Dendritic cell treated with granulocyte-macrophage colony-stimulating factor and Interleukin-4, amounts not matched to agents 40 ng/mL and 50 ng/mL, for 4 days (primary cell): ENCODE measurements around the gene GJB1.

Experiments used
- H3K27ac Mint-ChIP-seq: one replicate; pipeline ENCODE4 v1.8.0; 2022; ENCODE audit warnings: mild to moderate bottlenecking, mixed read lengths
- H3K27me3 Mint-ChIP-seq: one replicate; pipeline ENCODE4 v1.8.0; 2022; ENCODE audit warnings: mild to moderate bottlenecking, mixed read lengths
- H3K36me3 Mint-ChIP-seq: one replicate; pipeline ENCODE4 v1.8.0; 2022; ENCODE audit warnings: low read depth, mixed read lengths
- H3K4me1 Mint-ChIP-seq: one replicate; pipeline ENCODE4 v1.8.0; 2022; ENCODE audit warnings: low read depth, mixed read lengths
- H3K4me3 Mint-ChIP-seq: one replicate; pipeline ENCODE4 v1.8.0; 2022; ENCODE audit warnings: mild to moderate bottlenecking, moderate library complexity, mixed read lengths
- H3K9me3 Mint-ChIP-seq: one replicate; pipeline ENCODE4 v1.8.0; 2022; ENCODE audit warnings: mixed read lengths
- intact Hi-C: fragments of 100-400 bp; cut with micrococcal nuclease; formaldehyde crosslinking; loops from one replicate; pipeline ENCODE4 v1.15.0; 2022

GJB1 gene

DNA sequence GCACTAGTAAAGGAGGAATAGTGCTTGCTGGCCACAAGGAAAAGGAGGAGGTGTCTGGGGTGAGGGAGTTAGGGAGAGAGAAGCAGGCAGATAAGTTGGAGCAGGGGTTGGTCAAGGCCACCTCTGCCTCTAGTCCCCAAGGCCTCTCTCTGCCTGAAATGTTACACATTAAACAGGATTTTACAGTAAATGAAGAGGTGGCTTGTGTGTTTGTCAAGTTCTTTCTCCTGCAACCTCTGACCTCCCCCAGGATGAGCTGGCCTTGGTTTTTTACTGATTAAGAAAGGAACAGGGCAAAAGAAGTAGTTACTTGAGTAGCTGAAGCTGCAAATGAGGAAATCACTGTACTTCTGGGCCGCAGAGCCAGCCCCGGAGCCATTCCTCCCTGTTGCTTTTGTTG is 2.0 kb downstream of the GJB1 start:
- H3K36me3 Mint-ChIP-seq = no peaks in the 10 kb centered on the region
- no peaks in the 10 kb centered on the region for H3K27me3 Mint-ChIP-seq
- no peaks in the 10 kb centered on the region for H3K9me3 Mint-ChIP-seq
- intact Hi-C loops = no loop called here
- H3K4me3 Mint-ChIP-seq = no peak overlapping the region
- peaks cover 31% of the 10 kb centered on the region for H3K4me1 Mint-ChIP-seq
- H3K27ac Mint-ChIP-seq = peak overlapping the region; percentile 58

DNA sequence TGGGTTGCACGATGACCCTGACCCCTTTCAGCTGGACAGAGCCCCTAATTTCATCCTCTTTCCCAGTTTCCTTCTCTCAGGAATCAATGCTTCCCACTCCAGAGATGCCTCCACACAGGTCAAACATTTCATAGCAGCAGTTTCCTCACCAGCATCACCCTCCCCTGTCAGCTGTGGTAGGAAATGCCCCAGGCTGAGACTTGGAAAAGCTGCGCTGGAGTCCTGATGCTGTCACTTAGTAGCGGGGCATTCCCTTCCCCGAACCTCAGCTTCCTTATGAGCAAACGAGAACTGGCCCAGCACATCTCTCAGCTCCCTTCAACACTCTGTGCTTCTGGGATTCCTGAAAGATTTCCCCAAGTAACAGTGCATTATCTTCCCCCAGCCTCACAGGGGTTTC is 2.7 kb downstream of the GJB1 start:
- Mint-ChIP-seq H3K4me1 (peaks cover 35% of the 10 kb centered on the region), H3K27ac (peak overlapping the region; percentile 58), H3K4me3 (no peak overlapping the region), H3K27me3 (no peaks in the 10 kb centered on the region), H3K9me3 (no peaks in the 10 kb centered on the region), H3K36me3 (no peaks in the 10 kb centered on the region)
- intact Hi-C loops = no loop called here

DNA sequence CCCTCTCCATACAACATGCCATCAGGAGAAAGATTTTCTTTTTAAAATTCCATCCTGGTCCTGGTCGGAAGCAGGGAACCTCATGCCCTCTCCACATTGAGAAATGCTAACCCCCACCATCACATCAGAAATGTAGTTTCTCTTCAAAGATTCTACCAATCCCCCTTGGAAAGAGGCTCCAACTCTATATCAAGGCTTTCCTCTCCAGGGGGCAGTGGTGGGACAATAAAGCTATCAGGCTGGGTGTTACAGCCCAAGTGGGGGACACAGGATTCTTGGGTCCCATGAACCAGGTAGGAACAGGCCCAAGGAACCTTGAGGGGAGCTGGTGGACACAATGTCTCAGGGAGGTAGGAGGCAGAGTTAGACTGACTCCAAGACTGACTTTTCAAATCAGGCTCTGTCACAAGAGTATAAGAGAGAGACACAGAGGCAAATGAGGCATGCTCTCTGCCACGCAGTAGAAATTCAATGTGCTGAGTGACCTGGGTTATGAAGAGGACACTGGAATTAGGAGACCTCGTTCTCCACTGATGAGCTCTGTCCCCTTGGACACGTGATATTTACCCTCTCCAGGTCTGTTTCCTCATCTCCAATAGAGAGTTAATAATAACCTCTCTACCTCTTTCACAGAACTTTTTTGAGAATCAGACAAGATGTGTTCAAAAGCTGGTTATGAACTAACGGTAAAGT is 4.5 kb downstream of the GJB1 start:
- H3K4me3 Mint-ChIP-seq = no peak overlapping the region
- intact Hi-C loops = no loop called here
- H3K27me3 Mint-ChIP-seq = no peaks in the 10 kb centered on the region
- no peaks in the 10 kb centered on the region for H3K36me3 Mint-ChIP-seq
- no peaks in the 10 kb centered on the region for H3K9me3 Mint-ChIP-seq
- H3K27ac Mint-ChIP-seq = no peak overlapping the region
- H3K4me1 Mint-ChIP-seq = peaks cover 41% of the 10 kb centered on the region

DNA sequence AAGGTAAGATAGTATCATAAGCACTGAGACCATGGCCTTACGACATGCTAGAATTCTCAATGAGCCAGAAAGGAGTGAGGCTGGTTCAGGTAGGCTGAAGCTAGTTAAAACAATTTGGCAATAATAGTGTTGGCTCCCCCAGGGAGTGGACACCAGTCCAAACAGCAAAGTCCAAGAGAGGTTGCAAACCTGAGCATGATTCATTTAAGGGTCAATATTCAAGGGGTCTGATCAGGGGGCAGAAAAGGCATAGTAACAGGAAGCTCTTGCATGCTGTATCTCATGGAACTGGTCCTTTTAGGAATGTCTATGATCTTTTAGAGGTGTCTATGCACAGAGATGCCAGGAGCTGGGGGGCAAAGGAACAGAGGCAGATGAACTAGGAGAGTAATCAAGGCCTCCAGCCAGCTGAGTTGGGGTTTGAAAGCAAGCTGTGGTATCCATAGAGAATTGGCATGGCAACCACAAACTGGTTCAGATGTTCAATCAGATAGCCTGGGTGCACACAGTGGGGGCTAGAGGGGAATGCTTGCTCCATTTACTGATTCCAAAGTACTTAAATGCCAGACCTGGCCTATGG is 5.1 kb downstream of the GJB1 start:
- peaks cover 41% of the 10 kb centered on the region for H3K4me1 Mint-ChIP-seq
- intact Hi-C loops = no loop called here
- H3K36me3 Mint-ChIP-seq = no peaks in the 10 kb centered on the region
- no peaks in the 10 kb centered on the region for H3K27me3 Mint-ChIP-seq
- H3K9me3 Mint-ChIP-seq = no peaks in the 10 kb centered on the region
- no peak overlapping the region for H3K4me3 Mint-ChIP-seq
- H3K27ac Mint-ChIP-seq = no peak overlapping the region

- H3K4me1 Mint-ChIP-seq = peaks cover 41% of the 10 kb centered on the region
- no peak overlapping the region for H3K27ac Mint-ChIP-seq
- intact Hi-C loops = no loop called here
- no peaks in the 10 kb centered on the region for H3K9me3 Mint-ChIP-seq
- H3K4me3 Mint-ChIP-seq = no peak overlapping the region
- peaks cover 11% of the 10 kb centered on the region for H3K36me3 Mint-ChIP-seq
- peaks cover 1% of the 10 kb centered on the region for H3K27me3 Mint-ChIP-seq
Observed at GRCh38 chrX:71235482-71235881, 12.5 kb downstream of the GJB1 start.

GRCh38 chrX:71236836-71237235 is 13.8 kb downstream of the GJB1 start:
- H3K36me3 Mint-ChIP-seq = peaks cover 24% of the 10 kb centered on the region
- no peak overlapping the region for H3K4me3 Mint-ChIP-seq
- peaks cover 1% of the 10 kb centered on the region for H3K27me3 Mint-ChIP-seq
- peaks cover 45% of the 10 kb centered on the region for H3K4me1 Mint-ChIP-seq
- H3K27ac Mint-ChIP-seq = no peak overlapping the region
- no peaks in the 10 kb centered on the region for H3K9me3 Mint-ChIP-seq
- intact Hi-C loops = no loop called here

GRCh38 chrX:71239781-71240180 is 16.8 kb downstream of the GJB1 start:
- Mint-ChIP-seq H3K4me3 (no peak overlapping the region), H3K9me3 (no peaks in the 10 kb centered on the region), H3K36me3 (peaks cover 54% of the 10 kb centered on the region), H3K27ac (peak overlapping the region; percentile 63), H3K4me1 (peaks cover 48% of the 10 kb centered on the region), H3K27me3 (peaks cover 1% of the 10 kb centered on the region)
- intact Hi-C loops = no loop called here

- no peaks in the 10 kb centered on the region for H3K9me3 Mint-ChIP-seq
- H3K36me3 Mint-ChIP-seq = peaks cover 69% of the 10 kb centered on the region
- H3K27ac Mint-ChIP-seq = peak overlapping the region; percentile 46
- H3K4me3 Mint-ChIP-seq = no peak overlapping the region
- peaks cover 48% of the 10 kb centered on the region for H3K4me1 Mint-ChIP-seq
- intact Hi-C loops = no loop called here
- H3K27me3 Mint-ChIP-seq = no peaks in the 10 kb centered on the region
Observed at GRCh38 chrX:71241301-71241700, 18.3 kb downstream of the GJB1 start.

GRCh38 chrX:71244359-71245128 is 21.5 kb downstream of the GJB1 start:
- Mint-ChIP-seq H3K9me3 (no peaks in the 10 kb centered on the region), H3K36me3 (peaks cover 100% of the 10 kb centered on the region), H3K27me3 (no peaks in the 10 kb centered on the region), H3K27ac (no peak overlapping the region), H3K4me1 (peaks cover 36% of the 10 kb centered on the region), H3K4me3 (no peak overlapping the region)
- intact Hi-C loops = no loop called here

GRCh38 chrX:71245159-71245558 is 22.1 kb downstream of the GJB1 start:
- no peak overlapping the region for H3K27ac Mint-ChIP-seq
- peaks cover 100% of the 10 kb centered on the region for H3K36me3 Mint-ChIP-seq
- H3K4me3 Mint-ChIP-seq = no peak overlapping the region
- H3K27me3 Mint-ChIP-seq = no peaks in the 10 kb centered on the region
- peaks cover 33% of the 10 kb centered on the region for H3K4me1 Mint-ChIP-seq
- H3K9me3 Mint-ChIP-seq = no peaks in the 10 kb centered on the region
- intact Hi-C loops = no loop called here

DNA sequence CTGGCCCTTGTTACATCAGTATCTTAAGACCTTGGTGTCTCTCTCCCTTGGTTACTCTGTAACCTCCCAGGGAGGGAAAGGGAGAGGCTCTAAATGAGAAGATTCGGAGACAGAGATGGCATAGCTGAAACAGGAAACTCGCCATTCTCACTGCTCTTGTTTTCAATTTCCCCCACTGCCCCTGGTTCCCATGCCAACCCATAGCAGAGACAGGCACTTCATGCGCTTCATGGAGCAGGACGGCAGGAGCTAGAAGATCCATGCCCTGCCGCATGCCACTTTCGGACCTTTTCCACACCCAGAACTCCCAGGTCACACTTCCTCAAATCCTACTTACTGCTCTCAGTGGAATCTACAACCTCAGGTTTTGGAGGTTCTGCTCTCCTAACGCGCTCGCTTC is 27.8 kb downstream of the GJB1 start:
- Mint-ChIP-seq H3K27me3 (no peaks in the 10 kb centered on the region), H3K36me3 (peaks cover 64% of the 10 kb centered on the region), H3K4me1 (peaks cover 42% of the 10 kb centered on the region), H3K4me3 (peak overlapping the region; percentile 65), H3K27ac (peak overlapping the region; percentile 84), H3K9me3 (no peaks in the 10 kb centered on the region)
- intact Hi-C loops = loop anchor here (10.0 kb wide), 1 partner anchor 66 kb away; no protein-coding TSS in a partner anchor

DNA sequence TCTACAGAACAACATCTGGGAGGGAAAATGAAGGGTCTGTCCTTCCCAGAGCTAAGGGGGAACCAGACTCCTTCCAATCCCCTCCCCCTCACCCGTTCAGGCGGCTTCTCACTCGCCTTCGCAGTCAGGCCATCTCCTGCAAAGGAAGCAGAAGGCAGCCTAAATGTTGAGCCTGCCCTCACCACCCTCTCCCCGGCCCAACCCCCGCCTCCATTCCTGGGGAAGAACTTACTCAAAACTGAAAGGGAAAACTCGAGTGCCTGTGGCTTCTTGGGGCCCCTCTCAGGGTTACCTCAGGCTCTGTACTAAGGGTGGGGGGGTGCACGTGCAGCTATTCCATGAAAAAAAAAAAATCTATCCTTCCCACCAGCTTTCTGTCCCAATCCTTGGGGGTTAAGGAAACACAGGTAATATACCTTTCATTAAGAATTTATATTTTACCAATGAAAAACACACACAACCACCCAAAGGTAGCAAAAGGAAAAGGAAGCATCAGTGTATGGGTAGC is 28.5 kb downstream of the GJB1 start:
- no peaks in the 10 kb centered on the region for H3K27me3 Mint-ChIP-seq

GRCh38 chrX:71252221-71252620 is 29.2 kb downstream of the GJB1 start:
- intact Hi-C loops = loop anchor here (10.0 kb wide), 1 partner anchor 67 kb away; no protein-coding TSS in a partner anchor
- Mint-ChIP-seq H3K27ac (peak overlapping the region; percentile 84), H3K4me1 (peaks cover 44% of the 10 kb centered on the region)

More for the DNA sequence above, 28.5 kb downstream of the GJB1 start:
- H3K27ac Mint-ChIP-seq = peak overlapping the region; percentile 84
- intact Hi-C loops = loop anchor here (10.0 kb wide), 1 partner anchor 67 kb away; no protein-coding TSS in a partner anchor
- peaks cover 57% of the 10 kb centered on the region for H3K36me3 Mint-ChIP-seq
- peak overlapping the region; percentile 87 for H3K4me3 Mint-ChIP-seq
- no peaks in the 10 kb centered on the region for H3K9me3 Mint-ChIP-seq
- peaks cover 44% of the 10 kb centered on the region for H3K4me1 Mint-ChIP-seq

More at GRCh38 chrX:71252221-71252620, 29.2 kb downstream of the GJB1 start:
- Mint-ChIP-seq H3K27me3 (no peaks in the 10 kb centered on the region), H3K36me3 (peaks cover 50% of the 10 kb centered on the region), H3K4me3 (peak overlapping the region; percentile 87), H3K9me3 (no peaks in the 10 kb centered on the region)
